DND-41 (cell line): ENCODE measurements around the gene AGFG2.

Experiments used
- EZH2 ChIP-seq: IDR thresholded peaks from 3 replicates; pipeline ENCODE4 v1.6.1; 2012; ENCODE audit warnings: borderline replicate concordance, low read depth, mild to moderate bottlenecking, moderate library complexity, low read length, inconsistent platforms; ENCODE audit not compliant: severe bottlenecking
- TF ChIP-seq, protein P1 (sequence below): IDR thresholded peaks from 2 replicates; pipeline ENCODE4 v1.5.1; 2012; ENCODE audit warnings: borderline replicate concordance, low read length, moderate library complexity, mild to moderate bottlenecking; ENCODE audit not compliant: poor library complexity, severe bottlenecking; ENCODE audit errors: extremely low read depth

DNA sequence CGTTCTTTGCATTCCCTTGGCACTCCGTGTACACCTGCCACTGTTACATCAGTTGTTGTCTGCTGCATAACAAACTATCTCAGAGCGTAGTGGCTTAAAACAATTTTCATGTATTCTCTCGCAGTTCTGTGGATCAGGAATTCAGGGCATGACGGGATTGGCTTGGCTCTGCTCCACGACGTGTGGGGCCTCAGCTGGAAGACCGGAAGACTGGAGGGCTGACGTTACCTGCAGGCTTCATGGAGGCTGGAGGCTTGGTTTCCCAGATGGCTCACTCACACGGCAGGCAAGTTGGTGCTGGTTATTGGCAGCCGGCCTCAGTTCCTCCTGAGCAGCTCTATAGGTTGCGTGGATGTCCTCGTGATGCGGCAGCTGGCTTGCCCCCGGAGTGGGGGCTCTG lies 29.8 kb upstream of the AGFG2 start:
- TF ChIP-seq, protein P1, sequence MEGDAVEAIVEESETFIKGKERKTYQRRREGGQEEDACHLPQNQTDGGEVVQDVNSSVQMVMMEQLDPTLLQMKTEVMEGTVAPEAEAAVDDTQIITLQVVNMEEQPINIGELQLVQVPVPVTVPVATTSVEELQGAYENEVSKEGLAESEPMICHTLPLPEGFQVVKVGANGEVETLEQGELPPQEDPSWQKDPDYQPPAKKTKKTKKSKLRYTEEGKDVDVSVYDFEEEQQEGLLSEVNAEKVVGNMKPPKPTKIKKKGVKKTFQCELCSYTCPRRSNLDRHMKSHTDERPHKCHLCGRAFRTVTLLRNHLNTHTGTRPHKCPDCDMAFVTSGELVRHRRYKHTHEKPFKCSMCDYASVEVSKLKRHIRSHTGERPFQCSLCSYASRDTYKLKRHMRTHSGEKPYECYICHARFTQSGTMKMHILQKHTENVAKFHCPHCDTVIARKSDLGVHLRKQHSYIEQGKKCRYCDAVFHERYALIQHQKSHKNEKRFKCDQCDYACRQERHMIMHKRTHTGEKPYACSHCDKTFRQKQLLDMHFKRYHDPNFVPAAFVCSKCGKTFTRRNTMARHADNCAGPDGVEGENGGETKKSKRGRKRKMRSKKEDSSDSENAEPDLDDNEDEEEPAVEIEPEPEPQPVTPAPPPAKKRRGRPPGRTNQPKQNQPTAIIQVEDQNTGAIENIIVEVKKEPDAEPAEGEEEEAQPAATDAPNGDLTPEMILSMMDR = no peak
- no peak for TF ChIP-seq EZH2
